Hepatocyte (in vitro differentiated cells): ENCODE results near the gene SAP30BP. TPM values are rescaled to one million over a fixed set of nuclear protein-coding genes. Genes with fewer than 3 reads are reported as not detected.

Experiments used
- DNase-seq: peaks from one replicate; pipeline ENCODE4 v3.0.0-alpha.2; 2016; ENCODE audit warnings: low spot score
- H2AFZ ChIP-seq: fragments of 200-600 bp; sonication (generic); 2 replicates; pipeline ENCODE4 v1.6.0; 2016; ENCODE audit warnings: antibody characterized with exemption, mild to moderate bottlenecking
- H3K27ac ChIP-seq: fragments of 200-600 bp; sonication (generic); 2 replicates; pipeline ENCODE4 v1.5.1; 2016; ENCODE audit warnings: mild to moderate bottlenecking
- H3K27me3 ChIP-seq: fragments of 200-600 bp; sonication (generic); 2 replicates; pipeline ENCODE4 v1.6.1; 2016
- H3K36me3 ChIP-seq: fragments of 200-600 bp; sonication (generic); replicated peaks from 2 replicates; pipeline ENCODE4 v1.5.1; 2016; ENCODE audit warnings: low read depth; ENCODE audit not compliant: insufficient read depth
- H3K4me1 ChIP-seq: fragments of 200-600 bp; sonication (generic); 2 replicates; pipeline ENCODE4 v1.5.1; 2016; ENCODE audit warnings: mild to moderate bottlenecking, moderate library complexity; ENCODE audit not compliant: insufficient read depth
- H3K4me2 ChIP-seq: fragments of 200-600 bp; sonication (generic); 2 replicates; pipeline ENCODE4 v1.6.0; 2016
- H3K4me3 ChIP-seq: fragments of 200-600 bp; sonication (generic); 2 replicates; pipeline ENCODE4 v1.5.1; 2016; ENCODE audit warnings: mild to moderate bottlenecking
- H3K79me2 ChIP-seq: fragments of 200-600 bp; sonication (generic); 2 replicates; pipeline ENCODE4 v1.6.0; 2017; ENCODE audit warnings: mild to moderate bottlenecking
- H3K9me2 ChIP-seq: fragments of 200-600 bp; sonication (generic); replicated peaks from 2 replicates; pipeline ENCODE4 v1.6.0; 2017; ENCODE audit warnings: mild to moderate bottlenecking; ENCODE audit not compliant: insufficient read depth
- H3K9me3 ChIP-seq: fragments of 200-600 bp; sonication (generic); 2 replicates; pipeline ENCODE4 v1.5.1; 2016; ENCODE audit warnings: low read depth, mild to moderate bottlenecking
- H4K20me1 ChIP-seq: fragments of 200-600 bp; sonication (generic); 2 replicates; pipeline ENCODE4 v1.6.0; 2016; ENCODE audit warnings: mild to moderate bottlenecking; ENCODE audit not compliant: insufficient read depth, poor library complexity, severe bottlenecking
- CTCF ChIP-seq: fragments of 200-600 bp; sonication (generic); IDR thresholded peaks from 2 replicates; pipeline ENCODE4 v1.5.1; 2016; ENCODE audit warnings: antibody characterized with exemption, mild to moderate bottlenecking; ENCODE audit not compliant: poor library complexity
- EZH2 ChIP-seq: fragments of 200-600 bp; sonication (generic); IDR thresholded peaks from 2 replicates; pipeline ENCODE4 v1.6.1; 2016; ENCODE audit warnings: antibody characterized with exemption, mild to moderate bottlenecking, borderline replicate concordance
- EZH2phosphoT487 ChIP-seq: fragments of 200-600 bp; sonication (generic); IDR thresholded peaks from one replicate; pipeline ENCODE4 v1.6.1; 2018; ENCODE audit warnings: antibody characterized with exemption, mild to moderate bottlenecking, low read depth, moderate library complexity; ENCODE audit not compliant: unreplicated experiment, severe bottlenecking
- WGBS: methylation state at CpG from one replicate; pipeline ENCODE4 v1.1.6; 2016; ENCODE audit warnings: low lambda C conversion rate; ENCODE audit errors: missing lambda C conversion rate; 5-methylcytosine and 5-hydroxymethylcytosine counted together
- polyA plus RNA-seq: library from polyadenylated mRNA; unstranded; fragments of >200 nt; fragmentation: Nextera tagmentation; extraction: Ambion mirVana; gene quantifications from 2 replicates; pipeline ENCODE4 v1.2.1, GENCODE V29; 2016
- total RNA-seq: library from RNA; depleted of rRNA; stranded (reverse); fragments of >200 nt; gene quantifications from 2 replicates; pipeline ENCODE4 v1.2.3, GENCODE V29; 2014

The SAP30BP gene
- total and polyA plus RNA-seq, 2 experiments from 2014 or later, result 67.5 to 89.9 TPM

GRCh38 chr17:75621489-75621888 is 45.6 kb upstream of the SAP30BP start:
- TF ChIP-seq EZH2phosphoT487, result no peak
- TF ChIP-seq EZH2, result no peak
- TF ChIP-seq CTCF, result no peak
- WGBS, result 95% methylated on average over 4 of the region's 4 CpGs
- no peak overlapping the region for H3K27ac ChIP-seq
- no peaks in the 10 kb centered on the region for H3K9me3 ChIP-seq
- H3K4me1 ChIP-seq, result no peaks in the 10 kb centered on the region
- H3K4me3 ChIP-seq, result no peak overlapping the region
- H3K79me2 ChIP-seq, result no peaks in the 10 kb centered on the region
- no peak overlapping the region for H2AFZ ChIP-seq
- no peak overlapping the region for H3K4me2 ChIP-seq
- no peaks in the 10 kb centered on the region for H3K27me3 ChIP-seq
- no peak for DNase-seq
- H4K20me1 ChIP-seq, result no peaks in the 10 kb centered on the region
- no peaks in the 10 kb centered on the region for H3K9me2 ChIP-seq
- no peaks in the 10 kb centered on the region for H3K36me3 ChIP-seq

- Histone ChIP-seq H3K4me3 (no peak overlapping the region), H3K9me3 (no peaks in the 10 kb centered on the region), H2AFZ (no peak overlapping the region), H4K20me1 (no peaks in the 10 kb centered on the region), H3K79me2 (no peaks in the 10 kb centered on the region), H3K4me2 (no peak overlapping the region), H3K9me2 (no peaks in the 10 kb centered on the region), H3K27ac (no peak overlapping the region), H3K36me3 (no peaks in the 10 kb centered on the region), H3K4me1 (no peaks in the 10 kb centered on the region), H3K27me3 (no peaks in the 10 kb centered on the region)
- no peak for DNase-seq
- TF ChIP-seq EZH2phosphoT487 (no peak), CTCF (no peak), EZH2 (no peak)
- WGBS, result 85% methylated on average over 8 of the region's 8 CpGs
These were observed 45.1 kb upstream of the SAP30BP start for GRCh38 chr17:75622076-75622475.

GRCh38 chr17:75622771-75623273 is 44.3 kb upstream of the SAP30BP start:
- Histone ChIP-seq H3K27ac (no peak overlapping the region), H4K20me1 (no peaks in the 10 kb centered on the region), H3K9me2 (no peaks in the 10 kb centered on the region), H3K4me1 (no peaks in the 10 kb centered on the region), H3K36me3 (no peaks in the 10 kb centered on the region), H3K4me2 (no peak overlapping the region), H3K9me3 (no peaks in the 10 kb centered on the region), H3K79me2 (no peaks in the 10 kb centered on the region), H3K27me3 (no peaks in the 10 kb centered on the region), H2AFZ (no peak overlapping the region), H3K4me3 (no peak overlapping the region)
- 90% methylated on average over 14 of the region's 15 CpGs for WGBS
- DNase-seq, result no peak
- TF ChIP-seq CTCF, result no peak
- no peak for TF ChIP-seq EZH2
- TF ChIP-seq EZH2phosphoT487, result no peak

- DNase-seq, result no peak
- Histone ChIP-seq H3K4me1 (no peaks in the 10 kb centered on the region), H2AFZ (no peak overlapping the region), H3K79me2 (no peaks in the 10 kb centered on the region), H3K9me3 (no peaks in the 10 kb centered on the region), H3K4me3 (no peak overlapping the region), H3K4me2 (no peak overlapping the region), H3K27ac (no peak overlapping the region), H3K9me2 (no peaks in the 10 kb centered on the region), H3K27me3 (no peaks in the 10 kb centered on the region), H3K36me3 (no peaks in the 10 kb centered on the region), H4K20me1 (no peaks in the 10 kb centered on the region)
- TF ChIP-seq EZH2, result no peak
- no peak for TF ChIP-seq CTCF
- TF ChIP-seq EZH2phosphoT487, result no peak
- 92% methylated on average over 9 of the region's 9 CpGs for WGBS
These were observed 43.8 kb upstream of the SAP30BP start for GRCh38 chr17:75623386-75623785.
